Activated T-helper 9 cell treated with anti-CD3 and anti-CD28 coated beads, Interleukin-2, amount 50 U/mL, for 16 hours (primary cell): Measurements from ENCODE around the gene APBA1.

ENCODE experiments used
- DNase-seq: peaks from one replicate; pipeline ENCODE4 v3.0.0-alpha.2; 2020; ENCODE audit warnings: low read depth

Gene APBA1

DNA sequence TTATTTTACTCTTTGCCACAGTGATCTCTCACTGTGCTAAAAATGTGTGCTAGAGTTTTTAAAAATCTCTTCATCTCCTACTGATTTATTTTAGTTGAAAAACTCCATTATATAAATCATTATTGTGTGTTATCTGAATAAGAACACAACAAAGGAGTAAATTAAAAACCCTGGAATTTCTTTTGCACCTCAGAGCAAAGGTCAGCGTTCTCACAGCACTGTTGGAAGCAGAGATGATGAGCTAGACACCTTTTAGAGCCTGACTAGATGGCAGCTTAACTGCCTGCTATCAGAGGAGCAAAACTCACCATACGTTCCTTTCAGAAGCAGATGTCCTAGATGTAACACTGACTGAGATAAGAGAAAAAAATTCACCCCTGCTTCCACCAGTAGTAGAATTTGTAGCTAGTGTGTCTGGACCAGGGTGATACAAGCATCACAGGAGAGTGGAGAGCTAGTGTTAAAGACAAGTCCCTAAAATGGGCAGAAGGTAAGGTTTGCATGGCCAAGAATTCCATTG, 200.0 kb downstream of the APBA1 start:
- no peak for DNase-seq

- DNase-seq = no peak
These were observed 200.7 kb downstream of the APBA1 start for GRCh38 chr9:69471433-69471832.

DNA sequence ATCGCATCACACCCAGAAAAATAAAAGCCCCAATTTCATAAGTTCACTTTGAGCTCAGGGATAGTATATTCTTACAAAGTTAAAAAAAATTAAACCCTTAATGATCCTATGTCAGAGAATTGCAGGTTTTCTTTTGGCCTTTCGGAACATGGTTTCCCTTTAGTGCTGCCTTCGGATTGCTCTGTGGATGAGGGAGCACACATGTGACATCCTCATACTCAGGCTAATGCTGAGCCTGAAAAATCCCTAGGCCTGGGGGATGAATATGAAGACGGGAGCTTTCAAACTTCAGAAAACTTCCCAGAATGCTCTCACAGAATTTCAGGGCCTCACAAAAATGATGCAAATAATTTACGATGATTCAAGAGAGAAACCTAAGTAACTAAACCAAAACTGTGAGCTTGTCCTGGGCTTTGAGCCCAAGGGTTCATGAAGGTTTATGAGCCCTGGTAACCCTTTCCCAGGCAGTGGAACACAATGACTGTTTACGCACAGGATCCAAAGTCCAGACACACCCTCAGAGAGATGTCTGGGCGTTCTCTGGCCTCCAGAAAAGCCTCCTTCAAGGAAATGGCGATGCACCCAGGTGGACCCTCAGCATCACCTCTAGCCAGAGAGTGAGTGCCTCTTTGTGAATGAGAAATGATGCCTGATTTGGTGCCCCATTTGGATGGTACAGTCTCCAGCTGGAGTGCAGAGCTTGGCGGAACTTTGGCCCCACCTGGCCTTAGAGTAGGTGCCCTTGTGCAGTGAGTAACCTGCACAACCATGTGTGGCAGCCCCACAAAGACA, 201.8 kb downstream of the APBA1 start:
- no peak for DNase-seq

DNA sequence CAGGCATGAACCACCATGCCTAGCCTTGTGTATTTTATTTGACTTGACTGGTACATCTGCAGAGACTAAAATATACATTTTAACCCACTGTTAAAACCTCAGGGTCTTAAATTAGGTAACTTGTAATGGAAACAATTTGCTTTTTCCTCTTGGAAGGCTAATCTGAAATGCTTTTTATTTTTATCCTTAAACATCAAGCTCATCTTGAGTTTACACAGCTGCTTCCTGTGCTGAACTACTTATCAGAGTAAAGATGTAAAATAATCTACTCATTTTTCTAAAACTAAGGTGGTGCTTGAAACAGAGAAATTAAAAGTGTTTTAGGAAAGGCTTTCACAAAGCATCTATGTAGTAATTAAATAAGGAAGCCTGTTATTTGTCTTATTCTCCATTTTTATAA, 203.0 kb downstream of the APBA1 start:
- no peak for DNase-seq

DNA sequence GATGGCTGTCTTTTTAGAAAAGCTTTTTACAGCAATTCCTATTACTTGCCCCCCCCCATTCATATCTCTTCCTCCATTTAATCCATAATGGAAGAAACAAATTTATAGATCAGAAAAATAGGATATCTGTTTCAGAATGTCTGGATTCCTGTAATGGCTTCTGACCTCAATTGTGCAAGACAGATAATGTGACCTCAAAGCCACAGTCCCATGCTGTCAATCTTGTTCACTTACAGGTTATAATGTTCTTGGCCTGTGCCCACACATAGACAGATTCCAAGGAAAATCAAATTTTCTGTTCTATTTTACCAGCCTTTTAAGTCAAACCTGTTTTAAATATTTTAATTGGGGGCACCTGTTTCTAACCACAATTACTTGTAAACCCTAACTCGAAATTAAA, 203.8 kb downstream of the APBA1 start:
- no peak for DNase-seq

GRCh38 chr9:69466151-69466550, 206.0 kb downstream of the APBA1 start:
- no peak for DNase-seq

DNA sequence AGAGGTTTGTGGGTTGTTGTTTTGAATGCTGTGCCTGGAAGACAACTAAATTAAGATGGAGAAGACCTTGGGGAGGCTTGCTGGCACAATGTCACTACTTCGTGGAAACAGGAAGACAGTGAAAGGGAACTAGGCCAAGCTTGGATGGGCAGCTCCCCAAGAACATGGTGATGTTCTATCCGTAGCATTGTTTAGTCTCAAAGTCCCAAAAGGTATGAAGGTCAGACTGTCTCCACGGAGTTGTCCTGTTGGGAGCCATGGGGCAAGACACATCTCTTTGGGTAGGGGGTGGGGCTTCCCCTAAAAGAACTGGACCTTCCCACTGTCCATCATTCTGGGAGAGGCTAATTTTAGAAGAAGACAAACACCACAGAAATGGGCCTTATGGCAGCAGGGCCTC, 206.7 kb downstream of the APBA1 start:
- no peak for DNase-seq

DNA sequence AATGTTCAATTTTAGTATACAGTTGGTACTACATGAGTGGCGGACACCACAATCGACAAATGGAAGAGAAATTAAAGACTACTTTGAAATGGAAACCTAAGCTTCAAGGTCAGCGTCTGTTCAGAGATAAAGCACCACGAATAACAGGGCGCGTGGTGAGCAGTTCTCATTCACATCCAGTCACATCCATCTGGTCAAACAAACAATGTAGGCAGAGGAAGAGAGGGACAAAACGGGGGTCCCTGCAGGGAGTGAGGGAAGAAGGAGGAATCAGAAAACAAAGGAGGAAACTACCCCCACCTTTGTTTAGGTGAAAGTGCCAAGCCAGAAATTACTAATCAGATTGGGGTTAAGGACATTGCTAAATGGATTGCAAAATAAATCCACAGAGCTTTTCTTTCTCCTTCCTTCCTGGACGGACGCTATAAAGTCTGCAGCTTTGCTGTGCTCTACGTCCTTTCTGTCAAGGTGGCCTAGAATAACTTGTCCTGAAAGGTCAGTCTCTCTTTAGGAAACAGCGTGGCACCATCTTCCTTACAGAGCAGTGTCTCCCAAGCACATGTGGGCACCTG, 208.6 kb downstream of the APBA1 start:
- no peak for DNase-seq

- DNase-seq = no peak
These were observed 209.8 kb downstream of the APBA1 start for GRCh38 chr9:69462394-69462793.

DNA sequence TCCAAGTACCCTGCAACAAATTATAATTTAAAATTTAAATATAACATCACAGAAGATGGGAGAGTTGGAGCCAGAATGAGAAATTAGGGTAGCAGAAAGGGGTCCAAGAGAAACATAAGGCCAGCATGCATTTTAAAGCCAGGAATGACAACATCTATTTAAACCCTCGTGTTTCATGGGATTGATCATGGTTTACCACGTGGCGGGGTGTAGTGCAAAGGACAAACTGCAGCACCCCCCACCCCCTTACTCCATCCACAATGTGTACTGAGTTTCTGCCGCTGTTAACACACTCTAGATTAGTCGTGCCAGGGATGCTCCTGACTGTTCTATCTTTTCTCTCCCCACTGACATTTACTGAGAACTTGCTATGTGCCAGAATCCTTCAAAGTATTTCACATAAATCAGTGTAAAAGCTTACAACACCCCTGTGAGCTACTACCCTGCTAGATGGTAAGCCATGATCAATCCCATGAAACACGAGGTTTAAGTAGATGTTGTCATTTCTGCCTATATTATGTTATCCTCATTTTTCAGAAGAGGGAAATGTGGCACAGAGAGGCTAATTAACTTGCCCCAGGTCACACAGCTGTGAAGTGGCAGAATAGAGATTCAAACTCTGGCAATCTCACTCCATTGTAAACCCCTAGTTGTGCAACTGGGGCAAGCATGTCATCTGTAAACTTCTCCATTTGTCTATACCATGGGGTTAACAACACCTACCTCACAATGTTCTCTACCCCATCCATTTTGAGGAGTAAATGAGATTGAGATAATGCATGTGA, 210.9 kb downstream of the APBA1 start:
- no peak for DNase-seq

GRCh38 chr9:69460012-69460411, 212.2 kb downstream of the APBA1 start:
- DNase-seq = no peak

- no peak for DNase-seq
These were observed 214.0 kb downstream of the APBA1 start for GRCh38 chr9:69458176-69458575.

GRCh38 chr9:69456201-69456600, 216.0 kb downstream of the APBA1 start:
- no peak for DNase-seq

DNA sequence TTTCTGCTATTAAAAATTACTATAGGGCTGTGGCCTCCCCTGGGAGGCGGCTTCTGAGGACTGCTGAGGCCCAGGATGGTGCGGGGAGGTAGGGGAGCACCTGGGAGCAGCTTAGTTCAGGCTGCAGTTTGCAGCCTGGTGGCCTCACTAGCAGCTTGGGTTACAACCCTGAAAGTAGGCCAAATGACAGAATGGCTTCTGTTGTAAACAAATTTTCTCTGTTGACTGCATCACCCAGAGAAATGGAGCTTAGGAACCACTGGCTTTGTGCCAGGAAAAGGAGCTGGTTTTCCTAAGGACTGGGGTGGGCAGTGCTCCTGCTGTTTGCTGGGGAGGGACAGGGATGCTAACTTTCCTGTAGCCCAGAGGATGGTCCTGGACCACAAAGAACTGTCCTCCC, 216.9 kb downstream of the APBA1 start:
- no peak for DNase-seq

GRCh38 chr9:69454321-69454720, 217.8 kb downstream of the APBA1 start:
- no peak for DNase-seq

DNA sequence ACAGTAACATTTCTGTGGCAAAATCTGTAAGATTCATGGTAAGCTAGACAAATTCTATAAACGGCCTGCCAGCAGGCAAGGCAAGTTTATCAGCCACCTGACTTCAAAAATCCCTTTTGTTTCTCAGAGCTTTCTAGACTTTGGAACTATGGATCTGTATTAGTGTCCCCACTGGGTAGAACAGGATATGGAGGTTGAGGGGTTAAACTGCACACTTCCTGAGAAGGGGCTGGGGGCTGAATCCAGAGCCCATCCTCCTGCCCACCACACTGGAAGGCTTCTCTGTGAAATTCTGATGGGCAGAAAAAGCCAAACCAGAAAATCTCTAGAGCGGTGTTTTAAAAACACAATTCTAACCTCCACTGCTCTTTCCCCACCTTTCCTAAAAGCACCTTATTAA, 218.4 kb downstream of the APBA1 start:
- no peak for DNase-seq

GRCh38 chr9:69452110-69452782, 219.9 kb downstream of the APBA1 start:
- no peak for DNase-seq

- DNase-seq = no peak
These were observed 225.7 kb downstream of the APBA1 start for GRCh38 chr9:69446496-69446895.

GRCh38 chr9:69445251-69445650, 226.9 kb downstream of the APBA1 start:
- DNase-seq = no peak

GRCh38 chr9:69444791-69445190, 227.4 kb downstream of the APBA1 start:
- no peak for DNase-seq

- no peak for DNase-seq
These were observed 228.2 kb downstream of the APBA1 start for GRCh38 chr9:69444021-69444420.

DNA sequence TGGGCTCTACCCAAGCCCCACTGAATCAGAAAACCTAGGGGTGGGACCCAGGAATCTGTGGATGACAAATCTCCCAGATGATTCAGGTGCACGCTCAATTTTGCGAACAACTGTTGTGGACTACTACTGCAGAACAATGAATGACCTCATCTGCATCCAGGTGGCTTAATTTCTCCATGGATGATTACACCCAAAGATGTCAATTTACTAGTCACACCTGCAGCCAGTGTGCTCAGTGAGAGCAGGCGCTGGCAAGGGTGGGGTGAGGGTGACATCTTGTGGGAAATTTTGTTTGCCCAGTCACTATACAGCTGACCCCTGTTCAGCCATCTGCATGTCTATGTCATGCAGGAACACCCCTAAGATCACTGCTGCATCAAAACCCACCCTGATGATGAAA, 229.0 kb downstream of the APBA1 start:
- DNase-seq = no peak
